Measurements from ENCODE around the gene NACC1. TPM values are rescaled to one million over a fixed set of nuclear protein-coding genes. Genes with fewer than 3 reads are reported as not detected.

NACC1 gene
- total and polyA plus RNA-seq, 2 of the 13 experiments (the other 11 are each of a cell fraction or from before 2014, with no cell fraction given): 31.8 to 42.3 TPM

- TF ChIP-seq ZNF503 (CRISPR knock-in tag; IDR thresholded peaks at IDR 0.05): no peak
- TF ChIP-seq ZNF264 (CRISPR knock-in tag; IDR thresholded peaks at IDR 0.05): peak; percentile 42; the same call in 1 of the 2 replicates
- TF ChIP-seq PPARG (CRISPR knock-in tag; conservative IDR thresholded peaks at IDR 0.05): 0 out of 2 replicates have a peak, but pooled peaks have one; percentile 20
- TF ChIP-seq ZNF274 (CRISPR knock-in tag; IDR thresholded peaks at IDR 0.05): peak; percentile 16; the same call in 1 of the 2 replicates
- TF ChIP-seq ZBTB7B (CRISPR knock-in tag; IDR thresholded peaks at IDR 0.05): peak; percentile 98
- no peak for TF ChIP-seq DZIP1 (CRISPR knock-in tag; IDR thresholded peaks at IDR 0.05)
- TF ChIP-seq CSRNP2 (CRISPR knock-in tag; conservative IDR thresholded peaks at IDR 0.05; ENCODE audit: low read depth): no peak
- no peak for TF ChIP-seq ZNF740 (CRISPR knock-in tag; IDR thresholded peaks at IDR 0.05)
- TF ChIP-seq ZNF800 (CRISPR knock-in tag; IDR thresholded peaks at IDR 0.05): peak; percentile 79
- TF ChIP-seq ZNF652 (CRISPR knock-in tag; IDR thresholded peaks at IDR 0.05; ENCODE audit: borderline replicate concordance, low read depth): no peak; the same call in 1 of the 2 replicates
- TF ChIP-seq MTA3 (CRISPR knock-in tag; IDR thresholded peaks at IDR 0.05): no peak
- TF ChIP-seq FOXM1 (CRISPR knock-in tag; IDR thresholded peaks at IDR 0.05): no peak
- TF ChIP-seq ZNF350 (CRISPR knock-in tag; IDR thresholded peaks at IDR 0.05; ENCODE audit: borderline replicate concordance, low read depth): peak; percentile 92
- TF ChIP-seq RAD21 (CRISPR knock-in tag; IDR thresholded peaks at IDR 0.05): peak; percentile 38
- TF ChIP-seq ZNF225 (CRISPR knock-in tag; IDR thresholded peaks at IDR 0.05): no peak; the same call in 1 of the 2 replicates
- TF ChIP-seq SMAD3 (CRISPR knock-in tag; IDR thresholded peaks at IDR 0.05): peak; percentile 45; the same call in 1 of the 2 replicates
- TF ChIP-seq ELK4 (CRISPR knock-in tag; IDR thresholded peaks at IDR 0.05; ENCODE audit: borderline replicate concordance): no peak
Observed at GRCh38 chr19:13162724-13163608, 44.9 kb downstream of the NACC1 start (continued).

Data from HepG2 (cell line).